WTC11 (cell line): ENCODE results near the gene OXER1. TPM values are rescaled to one million over a fixed set of nuclear protein-coding genes. Genes with fewer than 3 reads are reported as not detected.

Experiments used
- ATAC-seq: fragments of 200-7000 bp; cut with Tn5 transposase; 2 replicates; pipeline ENCODE4 v1.10.0; 2021; ENCODE audit warnings: mild to moderate bottlenecking, moderate library complexity
- CTCF ChIA-PET: fragments of 300-600 bp; sonication (Branson Sonifier 250); formaldehyde crosslinking; loops from one replicate; lab custom pipeline; 2021; ENCODE audit warnings: antibody characterized with exemption; lab: Charles Lee
- POLR2A ChIA-PET: fragments of 350-600 bp; sonication (Branson Sonifier 250); formaldehyde crosslinking; loops from one replicate; lab custom pipeline; 2021; ENCODE audit warnings: antibody characterized with exemption; lab: Charles Lee
- DNase-seq: peaks from one replicate; pipeline ENCODE4 v3.0.0; 2021; ENCODE audit warnings: low spot score
- H3K27ac Mint-ChIP-seq: 2 replicates; pipeline ENCODE4 v1.8.0; 2021; ENCODE audit warnings: mixed read lengths
- H3K27me3 Mint-ChIP-seq: 2 replicates; pipeline ENCODE4 v1.8.0; 2021; ENCODE audit warnings: low read depth, mild to moderate bottlenecking, moderate library complexity, mixed read lengths
- H3K36me3 Mint-ChIP-seq: 2 replicates; pipeline ENCODE4 v1.8.0; 2021; ENCODE audit warnings: mixed read lengths
- H3K4me1 Mint-ChIP-seq: 2 replicates; pipeline ENCODE4 v1.8.0; 2022; ENCODE audit warnings: mixed read lengths
- H3K4me3 Mint-ChIP-seq: 2 replicates; pipeline ENCODE4 v1.8.0; 2021; ENCODE audit warnings: mild to moderate bottlenecking, moderate library complexity, mixed read lengths
- H3K9me3 Mint-ChIP-seq: 2 replicates; pipeline ENCODE4 v1.8.0; 2021; ENCODE audit warnings: mixed read lengths
- ATF1 ChIP-seq: sonication (generic); formaldehyde crosslinking; IDR thresholded peaks from 2 replicates; pipeline ENCODE4 v1.8.1; 2023; ENCODE audit warnings: mild to moderate bottlenecking, moderate library complexity, missing genetic modification reagents
- CREB1 ChIP-seq: sonication (generic); formaldehyde crosslinking; IDR thresholded peaks from 2 replicates; pipeline ENCODE4 v1.8.0; 2023; ENCODE audit warnings: mild to moderate bottlenecking, missing genetic modification reagents
- CREM ChIP-seq: sonication (generic); formaldehyde crosslinking; IDR thresholded peaks from 2 replicates; pipeline ENCODE4 v1.8.1; 2022; ENCODE audit warnings: mild to moderate bottlenecking, missing genetic modification reagents, moderate library complexity
- EMX1 ChIP-seq: fragments of 250-450 bp; sonication (Bioruptor Pico); IDR thresholded peaks from 2 replicates; pipeline ENCODE4 v1.8.0; 2021; ENCODE audit warnings: mild to moderate bottlenecking
- FOXP1 ChIP-seq: sonication (generic); formaldehyde crosslinking; IDR thresholded peaks from 2 replicates; pipeline ENCODE4 v1.8.0; 2022; ENCODE audit warnings: missing genetic modification reagents, mild to moderate bottlenecking, moderate library complexity, borderline replicate concordance
- GABPB1 ChIP-seq: sonication (generic); formaldehyde crosslinking; IDR thresholded peaks from 2 replicates; pipeline ENCODE4 v1.8.1; 2023; ENCODE audit warnings: mild to moderate bottlenecking, missing genetic modification reagents
- GTF2I ChIP-seq: fragments of 250-450 bp; sonication (Bioruptor Pico); conservative IDR thresholded peaks from 2 replicates; pipeline ENCODE4 v1.4.0; 2021; ENCODE audit warnings: mild to moderate bottlenecking
- KAT7 ChIP-seq: sonication (generic); formaldehyde crosslinking; IDR thresholded peaks from 2 replicates; pipeline ENCODE4 v1.8.1; 2023; ENCODE audit warnings: missing genetic modification reagents, mild to moderate bottlenecking, borderline replicate concordance
- NR1H2 ChIP-seq: sonication (generic); formaldehyde crosslinking; IDR thresholded peaks from 2 replicates; pipeline ENCODE4 v1.9.0; 2021; ENCODE audit warnings: mild to moderate bottlenecking, moderate library complexity, missing genetic modification reagents
- PRRX2 ChIP-seq: fragments of 250-450 bp; sonication (Bioruptor Pico); IDR thresholded peaks from 2 replicates; pipeline ENCODE4 v1.8.0; 2021; ENCODE audit warnings: mild to moderate bottlenecking
- SMAD3 ChIP-seq: sonication (generic); formaldehyde crosslinking; IDR thresholded peaks from 2 replicates; pipeline ENCODE4 v1.8.0; 2022; ENCODE audit warnings: missing genetic modification reagents, mild to moderate bottlenecking, borderline replicate concordance
- TP53 ChIP-seq: sonication (generic); formaldehyde crosslinking; IDR thresholded peaks from 2 replicates; pipeline ENCODE4 v1.8.1; 2023; ENCODE audit warnings: mild to moderate bottlenecking, missing genetic modification reagents
- ZNF416 ChIP-seq: fragments of 250-450 bp; sonication (Bioruptor Pico); IDR thresholded peaks from 2 replicates; pipeline ENCODE4 v1.9.0; 2021; ENCODE audit warnings: mild to moderate bottlenecking, inconsistent platforms
- total RNA-seq: library from RNA; stranded (reverse); gene quantifications from 3 replicates; pipeline ENCODE4 v1.2.3, GENCODE V29; 2021
- TF ChIP-seq, protein P1 (sequence below): fragments of 250-450 bp; sonication (Bioruptor Pico); conservative IDR thresholded peaks from 2 replicates; pipeline ENCODE4 v1.9.0; 2021; ENCODE audit warnings: mild to moderate bottlenecking
- TF ChIP-seq, protein P2 (sequence below): sonication (generic); formaldehyde crosslinking; IDR thresholded peaks from 2 replicates; pipeline ENCODE4 v1.8.1; 2023; ENCODE audit warnings: mild to moderate bottlenecking, moderate library complexity, missing genetic modification reagents
- TF ChIP-seq, protein P3 (sequence below): sonication (generic); formaldehyde crosslinking; conservative IDR thresholded peaks from 2 replicates; pipeline ENCODE4 v1.8.1; 2023; ENCODE audit warnings: mild to moderate bottlenecking, low read depth, missing genetic modification reagents, moderate library complexity
- TF ChIP-seq, protein P4 (sequence below): fragments of 250-450 bp; sonication (Bioruptor Pico); IDR thresholded peaks from 2 replicates; pipeline ENCODE4 v1.9.0; 2021; ENCODE audit warnings: mild to moderate bottlenecking, borderline replicate concordance
- TF ChIP-seq, protein P5 (sequence below): fragments of 250-450 bp; sonication (Bioruptor Pico); IDR thresholded peaks from 2 replicates; pipeline ENCODE4 v1.9.0; 2021; ENCODE audit warnings: moderate library complexity, mild to moderate bottlenecking, inconsistent platforms, borderline replicate concordance

Gene OXER1
- total RNA-seq, 1 experiment from 2014 or later = 2.6 TPM

DNA sequence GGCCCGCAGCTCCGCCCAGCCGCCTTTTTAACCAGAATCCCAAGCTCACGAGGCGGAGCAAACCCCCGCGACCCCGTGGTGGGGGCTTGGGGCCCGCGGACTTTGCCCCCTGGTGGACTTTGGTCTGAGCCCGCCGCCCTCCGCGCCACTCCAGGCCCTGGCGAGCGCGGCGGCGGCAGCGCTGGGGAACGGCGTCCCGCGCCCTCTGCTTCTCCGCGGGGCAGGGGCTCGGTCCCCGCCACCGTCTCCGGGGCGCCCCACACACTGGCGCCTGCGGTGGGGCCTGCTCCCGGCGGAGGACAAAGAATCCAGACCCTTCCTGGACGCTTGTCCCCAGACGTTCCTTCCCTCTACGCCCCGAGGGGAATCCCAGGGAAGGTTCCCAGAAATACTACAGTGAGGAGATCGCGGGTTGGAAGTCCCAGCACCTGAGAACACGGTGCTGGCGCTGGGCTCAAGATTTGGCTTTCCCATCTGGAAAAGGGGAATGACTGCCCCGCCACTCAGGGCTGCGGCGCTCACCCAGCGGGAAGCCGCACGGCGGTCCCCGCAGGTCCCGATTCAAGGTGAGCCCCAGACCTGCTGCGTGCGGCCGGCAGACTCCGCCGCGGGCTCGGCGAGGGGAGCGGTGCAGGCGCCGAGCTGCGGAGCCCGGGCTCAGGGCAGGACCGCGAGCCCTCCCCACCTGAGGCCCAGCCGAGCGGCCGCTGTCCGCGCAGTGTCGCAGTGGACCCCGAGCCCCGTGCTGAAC is 28.8 kb upstream of the OXER1 start, which contains the start of gene HAAO (continued):
- TF ChIP-seq, protein P1, sequence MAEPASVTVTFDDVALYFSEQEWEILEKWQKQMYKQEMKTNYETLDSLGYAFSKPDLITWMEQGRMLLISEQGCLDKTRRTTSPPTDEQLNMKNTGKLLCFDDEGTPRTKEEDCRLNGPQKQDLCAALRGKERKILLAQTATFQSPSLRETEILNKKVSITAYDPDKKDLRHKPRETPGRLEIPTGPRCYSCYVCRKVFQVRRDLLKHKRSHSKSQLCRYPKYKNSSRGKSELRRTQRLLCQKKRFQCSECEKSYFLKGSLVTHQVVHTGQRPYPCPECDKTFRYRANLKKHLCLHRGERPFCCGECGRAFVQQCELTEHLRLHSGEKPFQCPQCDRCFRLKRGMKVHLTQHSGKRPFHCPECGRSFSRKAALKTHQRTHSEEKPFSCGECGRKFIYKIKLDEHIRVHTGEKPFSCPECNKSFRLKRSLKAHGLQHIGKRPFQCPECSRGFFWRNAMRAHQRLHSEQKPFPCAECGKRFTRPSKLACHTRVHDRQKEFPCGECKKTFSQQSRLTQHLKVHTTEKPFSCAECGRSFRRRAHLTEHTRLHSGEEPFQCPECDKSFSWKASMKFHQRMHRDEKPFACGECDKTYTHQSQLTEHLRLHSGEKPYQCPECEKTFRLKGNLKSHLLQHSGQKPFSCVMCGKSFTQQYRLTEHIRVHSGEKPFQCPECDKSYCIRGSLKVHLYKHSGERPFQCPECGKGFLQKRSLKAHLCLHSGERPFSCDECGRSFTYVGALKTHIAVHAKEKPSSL (CRISPR knock-in tag) = no peak
- TF ChIP-seq TP53 (CRISPR knock-in tag) = no peak
- TF ChIP-seq, protein P2, sequence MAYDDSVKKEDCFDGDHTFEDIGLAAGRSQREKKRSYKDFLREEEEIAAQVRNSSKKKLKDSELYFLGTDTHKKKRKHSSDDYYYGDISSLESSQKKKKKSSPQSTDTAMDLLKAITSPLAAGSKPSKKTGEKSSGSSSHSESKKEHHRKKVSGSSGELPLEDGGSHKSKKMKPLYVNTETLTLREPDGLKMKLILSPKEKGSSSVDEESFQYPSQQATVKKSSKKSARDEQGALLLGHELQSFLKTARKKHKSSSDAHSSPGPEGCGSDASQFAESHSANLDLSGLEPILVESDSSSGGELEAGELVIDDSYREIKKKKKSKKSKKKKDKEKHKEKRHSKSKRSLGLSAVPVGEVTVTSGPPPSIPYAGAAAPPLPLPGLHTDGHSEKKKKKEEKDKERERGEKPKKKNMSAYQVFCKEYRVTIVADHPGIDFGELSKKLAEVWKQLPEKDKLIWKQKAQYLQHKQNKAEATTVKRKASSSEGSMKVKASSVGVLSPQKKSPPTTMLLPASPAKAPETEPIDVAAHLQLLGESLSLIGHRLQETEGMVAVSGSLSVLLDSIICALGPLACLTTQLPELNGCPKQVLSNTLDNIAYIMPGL (CRISPR knock-in tag) = peak; percentile 69
- TF ChIP-seq FOXP1 (CRISPR knock-in tag) = peak; percentile 66; the same call in 1 of the 2 replicates
- TF ChIP-seq ZNF416 (CRISPR knock-in tag) = no peak; the same call in 1 of the 2 replicates
- TF ChIP-seq, protein P3, sequence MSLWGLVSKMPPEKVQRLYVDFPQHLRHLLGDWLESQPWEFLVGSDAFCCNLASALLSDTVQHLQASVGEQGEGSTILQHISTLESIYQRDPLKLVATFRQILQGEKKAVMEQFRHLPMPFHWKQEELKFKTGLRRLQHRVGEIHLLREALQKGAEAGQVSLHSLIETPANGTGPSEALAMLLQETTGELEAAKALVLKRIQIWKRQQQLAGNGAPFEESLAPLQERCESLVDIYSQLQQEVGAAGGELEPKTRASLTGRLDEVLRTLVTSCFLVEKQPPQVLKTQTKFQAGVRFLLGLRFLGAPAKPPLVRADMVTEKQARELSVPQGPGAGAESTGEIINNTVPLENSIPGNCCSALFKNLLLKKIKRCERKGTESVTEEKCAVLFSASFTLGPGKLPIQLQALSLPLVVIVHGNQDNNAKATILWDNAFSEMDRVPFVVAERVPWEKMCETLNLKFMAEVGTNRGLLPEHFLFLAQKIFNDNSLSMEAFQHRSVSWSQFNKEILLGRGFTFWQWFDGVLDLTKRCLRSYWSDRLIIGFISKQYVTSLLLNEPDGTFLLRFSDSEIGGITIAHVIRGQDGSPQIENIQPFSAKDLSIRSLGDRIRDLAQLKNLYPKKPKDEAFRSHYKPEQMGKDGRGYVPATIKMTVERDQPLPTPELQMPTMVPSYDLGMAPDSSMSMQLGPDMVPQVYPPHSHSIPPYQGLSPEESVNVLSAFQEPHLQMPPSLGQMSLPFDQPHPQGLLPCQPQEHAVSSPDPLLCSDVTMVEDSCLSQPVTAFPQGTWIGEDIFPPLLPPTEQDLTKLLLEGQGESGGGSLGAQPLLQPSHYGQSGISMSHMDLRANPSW (CRISPR knock-in tag) = 0 out of 2 replicates have a peak, but pooled peaks have one; percentile 8
- TF ChIP-seq CREM (CRISPR knock-in tag) = 0 out of 2 replicates have a peak, but pooled peaks have one; percentile 42
- TF ChIP-seq CREB1 (CRISPR knock-in tag) = no peak
- no peak for TF ChIP-seq NR1H2
- TF ChIP-seq, protein P4, sequence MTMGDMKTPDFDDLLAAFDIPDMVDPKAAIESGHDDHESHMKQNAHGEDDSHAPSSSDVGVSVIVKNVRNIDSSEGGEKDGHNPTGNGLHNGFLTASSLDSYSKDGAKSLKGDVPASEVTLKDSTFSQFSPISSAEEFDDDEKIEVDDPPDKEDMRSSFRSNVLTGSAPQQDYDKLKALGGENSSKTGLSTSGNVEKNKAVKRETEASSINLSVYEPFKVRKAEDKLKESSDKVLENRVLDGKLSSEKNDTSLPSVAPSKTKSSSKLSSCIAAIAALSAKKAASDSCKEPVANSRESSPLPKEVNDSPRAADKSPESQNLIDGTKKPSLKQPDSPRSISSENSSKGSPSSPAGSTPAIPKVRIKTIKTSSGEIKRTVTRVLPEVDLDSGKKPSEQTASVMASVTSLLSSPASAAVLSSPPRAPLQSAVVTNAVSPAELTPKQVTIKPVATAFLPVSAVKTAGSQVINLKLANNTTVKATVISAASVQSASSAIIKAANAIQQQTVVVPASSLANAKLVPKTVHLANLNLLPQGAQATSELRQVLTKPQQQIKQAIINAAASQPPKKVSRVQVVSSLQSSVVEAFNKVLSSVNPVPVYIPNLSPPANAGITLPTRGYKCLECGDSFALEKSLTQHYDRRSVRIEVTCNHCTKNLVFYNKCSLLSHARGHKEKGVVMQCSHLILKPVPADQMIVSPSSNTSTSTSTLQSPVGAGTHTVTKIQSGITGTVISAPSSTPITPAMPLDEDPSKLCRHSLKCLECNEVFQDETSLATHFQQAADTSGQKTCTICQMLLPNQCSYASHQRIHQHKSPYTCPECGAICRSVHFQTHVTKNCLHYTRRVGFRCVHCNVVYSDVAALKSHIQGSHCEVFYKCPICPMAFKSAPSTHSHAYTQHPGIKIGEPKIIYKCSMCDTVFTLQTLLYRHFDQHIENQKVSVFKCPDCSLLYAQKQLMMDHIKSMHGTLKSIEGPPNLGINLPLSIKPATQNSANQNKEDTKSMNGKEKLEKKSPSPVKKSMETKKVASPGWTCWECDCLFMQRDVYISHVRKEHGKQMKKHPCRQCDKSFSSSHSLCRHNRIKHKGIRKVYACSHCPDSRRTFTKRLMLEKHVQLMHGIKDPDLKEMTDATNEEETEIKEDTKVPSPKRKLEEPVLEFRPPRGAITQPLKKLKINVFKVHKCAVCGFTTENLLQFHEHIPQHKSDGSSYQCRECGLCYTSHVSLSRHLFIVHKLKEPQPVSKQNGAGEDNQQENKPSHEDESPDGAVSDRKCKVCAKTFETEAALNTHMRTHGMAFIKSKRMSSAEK (CRISPR knock-in tag) = no peak
- no peak for TF ChIP-seq KAT7 (CRISPR knock-in tag)
- TF ChIP-seq SMAD3 = no peak

DNA sequence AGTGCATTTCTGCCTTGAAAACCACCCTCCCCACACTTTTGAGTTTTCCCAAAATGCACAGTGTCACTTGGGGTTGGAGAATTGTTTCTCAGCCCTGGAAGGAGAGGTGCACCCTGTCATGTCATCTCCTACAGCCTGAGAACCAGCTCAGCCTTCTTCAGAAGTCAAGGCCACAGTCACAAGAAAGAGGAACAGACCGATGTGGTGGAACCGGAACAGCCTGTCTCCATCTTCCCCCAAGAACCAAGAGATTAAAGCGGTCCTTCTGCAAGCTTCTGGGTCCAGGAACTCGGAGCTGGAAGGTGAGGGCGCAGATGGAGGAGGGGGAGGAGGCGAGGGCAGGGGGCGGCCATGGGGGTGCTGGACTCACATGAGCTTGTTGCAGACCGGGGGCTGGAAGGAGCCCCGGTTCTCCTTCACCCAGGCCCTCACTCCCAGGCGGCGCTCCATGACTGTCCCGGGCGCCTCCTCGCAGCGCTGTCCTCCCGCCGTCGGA is 28.2 kb upstream of the OXER1 start:
- Mint-ChIP-seq H3K4me1 (peaks cover 39% of the 10 kb centered on the region), H3K4me3 (peak overlapping the region; percentile 79), H3K9me3 (peaks cover 3% of the 10 kb centered on the region), H3K27ac (peak overlapping the region; percentile 40; the same call in 1 of the 2 replicates), H3K36me3 (0 out of 2 replicates have a peak, but pooled peaks cover under 1% of the 10 kb centered on the region), H3K27me3 (peaks cover 17% of the 10 kb centered on the region)
- TF ChIP-seq ATF1 (CRISPR knock-in tag) (no peak), EMX1 (CRISPR knock-in tag) (no peak), GABPB1 (no peak), PRRX2 (CRISPR knock-in tag) (no peak), GTF2I (CRISPR knock-in tag) (no peak)
- TF ChIP-seq, protein P5, sequence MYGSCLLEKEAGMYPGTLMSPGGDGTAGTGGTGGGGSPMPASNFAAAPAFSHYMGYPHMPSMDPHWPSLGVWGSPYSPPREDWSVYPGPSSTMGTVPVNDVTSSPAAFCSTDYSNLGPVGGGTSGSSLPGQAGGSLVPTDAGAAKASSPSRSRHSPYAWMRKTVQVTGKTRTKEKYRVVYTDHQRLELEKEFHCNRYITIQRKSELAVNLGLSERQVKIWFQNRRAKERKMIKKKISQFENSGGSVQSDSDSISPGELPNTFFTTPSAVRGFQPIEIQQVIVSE (CRISPR knock-in tag) = no peak
- ChIA-PET CTCF (interaction anchor here (0.6 to 5.8 kb wide), 3 partner anchors 19 to 191 kb away, joined by 3 to 70 read pairs (median 4); no protein-coding TSS in a partner anchor), POLR2A (interaction anchor here (0.6 to 1.1 kb wide), 4 partner anchors 18 to 147 kb away, joined by 3 to 4 read pairs (median 3); no protein-coding TSS in a partner anchor)
- DNase-seq (no peak), ATAC-seq (peak; percentile 51; the same call in 1 of the 2 replicates)
